GM19467 (cell line): Measurements from ENCODE around the gene NMUR2.

ENCODE experiments used
- ATAC-seq: cut with Tn5 transposase; IDR thresholded peaks from one replicate; pipeline ENCODE4 v1.9.1; 2021; ENCODE audit warnings: mild to moderate bottlenecking, moderate library complexity; ENCODE audit not compliant: unreplicated experiment

The NMUR2 gene

GRCh38 chr5:152372875-152373274, 32.2 kb downstream of the NMUR2 start:
- ATAC-seq: no peak

- no peak for ATAC-seq
These were observed 35.8 kb downstream of the NMUR2 start for GRCh38 chr5:152369298-152369697.

GRCh38 chr5:152367554-152367953, 37.5 kb downstream of the NMUR2 start:
- ATAC-seq: no peak

DNA sequence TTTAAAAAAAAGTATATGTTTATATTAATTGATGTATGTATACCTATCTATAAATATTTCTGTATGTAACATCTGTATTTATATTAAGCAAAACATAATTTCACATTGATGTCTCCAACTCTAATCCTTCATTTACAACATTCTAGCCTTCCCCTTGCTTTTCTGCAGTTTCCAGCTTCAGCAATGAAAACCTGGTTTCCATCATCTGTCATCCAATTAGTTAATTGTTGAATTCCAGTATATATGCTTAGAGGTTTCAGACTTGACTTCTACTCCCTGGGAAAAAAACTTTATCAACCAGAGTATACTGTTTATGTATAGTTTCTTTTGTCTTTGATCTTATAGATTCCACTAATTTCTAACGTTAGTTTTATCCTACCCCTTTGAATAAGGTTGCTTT, 38.4 kb downstream of the NMUR2 start:
- no peak for ATAC-seq

GRCh38 chr5:152364899-152365298, 40.2 kb downstream of the NMUR2 start:
- ATAC-seq: no peak

- no peak for ATAC-seq
These were observed 40.9 kb downstream of the NMUR2 start for GRCh38 chr5:152364172-152364571.

- ATAC-seq: no peak
These were observed 46.1 kb downstream of the NMUR2 start for GRCh38 chr5:152358861-152359568.

DNA sequence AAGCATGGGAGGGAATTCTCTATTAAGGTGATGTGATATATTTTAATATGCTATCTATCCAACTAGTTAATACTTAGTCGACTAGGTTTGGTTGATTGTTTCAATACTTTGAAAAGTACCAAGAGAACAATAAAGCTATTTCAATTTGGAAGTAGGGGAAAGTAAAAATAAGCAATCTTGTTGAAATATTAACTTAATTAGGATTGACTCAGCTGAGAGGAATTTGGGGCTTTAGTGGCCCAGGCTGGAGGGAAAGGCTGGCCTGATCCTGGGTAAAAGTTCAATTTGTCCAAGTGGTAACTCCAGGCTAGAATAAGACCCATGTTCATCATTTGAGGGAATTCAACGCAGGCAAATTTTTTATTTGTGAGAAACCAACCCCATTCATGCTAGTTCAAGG, 48.6 kb downstream of the NMUR2 start:
- ATAC-seq: no peak

- no peak for ATAC-seq
These were observed 50.0 kb downstream of the NMUR2 start for GRCh38 chr5:152355061-152355460.

DNA sequence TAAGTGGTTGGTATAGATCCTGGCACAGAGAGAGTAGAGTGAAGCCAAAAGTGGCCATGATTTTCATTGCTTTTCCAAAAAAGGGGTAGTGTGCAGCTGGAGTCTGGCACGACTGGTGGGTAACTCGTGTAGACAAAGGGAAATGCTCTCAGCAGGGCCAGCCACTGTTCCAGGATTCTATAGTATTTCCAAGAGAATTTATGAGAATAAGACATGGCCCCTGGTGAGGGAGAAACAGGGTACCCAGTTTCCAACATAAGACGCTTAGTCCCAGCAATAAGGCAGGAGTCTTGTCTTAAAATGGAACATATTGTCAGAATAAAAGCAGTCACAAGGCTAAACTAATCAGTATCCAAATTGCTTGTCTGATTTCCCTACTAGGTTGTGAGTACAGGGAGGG, 52.1 kb downstream of the NMUR2 start:
- ATAC-seq: no peak

GRCh38 chr5:152349683-152350526, 55.2 kb downstream of the NMUR2 start:
- peak; percentile 94 for ATAC-seq
